Pancreas (tissue), 10 donors: ENCODE measurements around the gene ZFYVE1. TPM values are rescaled to one million over a fixed set of nuclear protein-coding genes. Genes with fewer than 3 reads are reported as not detected.
"Not testable (repeated sequence)": the region's sequence is repeated elsewhere in the genome, so short reads cannot be mapped to it uniquely, and the experiment has no call there.

Source experiments
- ATAC-seq, 4 donors: fragments of 200-7000 bp; cut with Tn5 transposase; one replicate each; pipeline versions ENCODE4 v1.8.0 to v1.9.1; 2020; ENCODE audit warnings: mild to moderate bottlenecking in 4 of 4, moderate library complexity in 4 of 4
- DNase-seq, 6 donors: peaks; one replicate each; pipeline ENCODE4 v3.0.0-alpha.2; 2020
- FAIRE-seq: peaks from 2 replicates; lab custom pipeline; 2012; peaks lifted over from hg19 to GRCh38; lab: Jason Lieb, UNC
- H3K27ac ChIP-seq, 4 donors: fragments of 200-600 bp; sonication (generic); 1 replicate in 3 of 4; 2 replicates in 1 of 4; pipeline versions ENCODE4 v1.5.0 to v1.8.0; 2020
- H3K27me3 ChIP-seq, 4 donors: fragments of 200-600 bp; one replicate each; pipeline ENCODE4 v1.8.0; 2021
- H3K36me3 ChIP-seq, 3 donors: fragments of 200-600 bp; sonication (generic) in 1 of 3; one replicate each; pipeline versions ENCODE4 v1.5.0 to v1.8.0; 2020 to 2021
- H3K4me1 ChIP-seq, 3 donors: fragments of 200-600 bp; one replicate each; pipeline ENCODE4 v1.8.0; 2021
- H3K4me3 ChIP-seq, 4 donors: fragments of 200-600 bp; sonication (generic) in 2 of 4; one replicate each; pipeline versions ENCODE4 v1.5.0 to v1.8.0; 2020 to 2021
- H3K9me3 ChIP-seq, 4 donors: fragments of 200-600 bp; one replicate each; pipeline ENCODE4 v1.8.0; 2021
- CTCF ChIP-seq, 4 donors: fragments of 200-600 bp; sonication (generic) in 3 of 4; IDR thresholded peaks; one replicate each; pipeline versions ENCODE4 v1.5.0 to v1.8.0; 2021; ENCODE audit warnings: antibody characterized with exemption in 4 of 4
- WGBS, 2 donors: extraction: QIAGEN DNeasy Blood & Tissue Kit; methylation state at CpG; one replicate each; pipeline ENCODE4 v1.1.7; 2013; 5-methylcytosine and 5-hydroxymethylcytosine counted together
- intact Hi-C, 3 donors: fragments of 100-400 bp; cut with DNase I; formaldehyde crosslinking; loops; one replicate each; pipeline versions ENCODE4 v1.11.1 to v1.14.2; 2022
- polyA plus RNA-seq, 2 donors: library from polyadenylated mRNA; stranded (reverse); fragments of 200-250 nt; gene quantifications; one replicate each; pipeline ENCODE4 v1.2.3, GENCODE V29; 2013
- total RNA-seq, 6 donors: library from RNA; stranded (reverse); fragmentation: NEBNext Ultra II Directional in 4 of 6; extraction: Animal tissue kit (Norgen Biotek cat#: 25700) in 4 of 6; gene quantifications; one replicate each; pipeline versions ENCODE4 v1.2.1 to v1.2.4, GENCODE V29; 2021 to 2023
- donor health status: healthy with polysubstance abuse.
- donor health status: DM: no; HTN: no; CAD: no; lungs with moderate emphysema.
- donor health status: DM: no; HTN: no; CAD: no.
- donor health status: control.
- donor health status: control.
- donor health status: Bipolar disorder and iron deficiency.
- donor health status: DM: yes; HTN: yes; CAD: no.
- donor health status: DM: no; HTN: no; CAD: no.
- donor health status: DM: no; HTN: no; CAD: no.
- donor health status: DM: yes; HTN: yes; CAD: no.

The ZFYVE1 gene
- total and polyA plus RNA-seq, 8 donors, result 3.1 to 13.8 (median 6.7) TPM

GRCh38 chr14:73014105-73014504, 12.8 kb downstream of the ZFYVE1 start:
- Histone ChIP-seq H3K36me3 (peaks cover 0 to 3% (median 0%) of the 10 kb centered on the region in 3 donors), H3K27me3 (no peaks in the 10 kb centered on the region), H3K4me3 (no peak overlapping the region), H3K27ac (no peak overlapping the region), H3K9me3 (no peaks in the 10 kb centered on the region), H3K4me1 (no peaks in the 10 kb centered on the region)
- intact Hi-C loops, result no loop called here
- 97 to 98% methylated on average over 2 of the region's 2 CpGs for WGBS, 2 donors
- DNase-seq (no peak), ATAC-seq (no peak), FAIRE-seq (no peak)
- TF ChIP-seq CTCF (IDR thresholded peaks at IDR 0.05), result no peak

GRCh38 chr14:73011189-73011588, 15.7 kb downstream of the ZFYVE1 start:
- H3K27me3 ChIP-seq, intact Hi-C loops, H3K9me3 ChIP-seq, DNase-seq, H3K4me1 ChIP-seq, FAIRE-seq, H3K4me3 ChIP-seq, H3K27ac ChIP-seq, ATAC-seq, H3K36me3 ChIP-seq: not testable (repeated sequence)
- 91 to 96% methylated on average over 7 of the region's 7 CpGs for WGBS, 2 donors

- Histone ChIP-seq H3K36me3 (peaks cover 0 to 3% (median 0%) of the 10 kb centered on the region in 3 donors), H3K4me3 (no peak overlapping the region), H3K27ac (no peak overlapping the region), H3K27me3 (no peaks in the 10 kb centered on the region), H3K4me1 (peaks cover 0 to 8% (median 0%) of the 10 kb centered on the region in 3 donors), H3K9me3 (no peaks in the 10 kb centered on the region)
- TF ChIP-seq CTCF (IDR thresholded peaks at IDR 0.05), result no peak
- WGBS, 2 donors, result 79 to 87% methylated on average over 1 of the region's 1 CpG
- DNase-seq, result no peak
- no peak for ATAC-seq
- no peak for FAIRE-seq
- intact Hi-C loops, result no loop called here
These were observed 18.4 kb downstream of the ZFYVE1 start for GRCh38 chr14:73008501-73008900.

- Histone ChIP-seq H3K4me1 (peaks cover 0 to 8% (median 0%) of the 10 kb centered on the region in 3 donors), H3K9me3 (no peaks in the 10 kb centered on the region), H3K36me3 (peaks cover 0 to 3% (median 0%) of the 10 kb centered on the region in 3 donors), H3K4me3 (no peak overlapping the region), H3K27me3 (no peaks in the 10 kb centered on the region), H3K27ac (no peak overlapping the region)
- TF ChIP-seq CTCF (IDR thresholded peaks at IDR 0.05), result no peak
- ATAC-seq (no peak), FAIRE-seq (no peak), DNase-seq (no peak)
- WGBS, 2 donors, result 83 to 84% methylated on average over 5 of the region's 5 CpGs
- intact Hi-C loops, result no loop called here
These were observed 19.1 kb downstream of the ZFYVE1 start for GRCh38 chr14:73007835-73008234.

- WGBS, 2 donors, result 45 to 50% methylated on average over 9 of the region's 9 CpGs
- FAIRE-seq, ATAC-seq, H3K27me3 ChIP-seq, H3K36me3 ChIP-seq, H3K4me3 ChIP-seq, H3K9me3 ChIP-seq, intact Hi-C loops, H3K4me1 ChIP-seq: not testable (repeated sequence)
- DNase-seq, result peak in 1 of 6 donors; percentile 5
- peak overlapping the region in 3 of 4 donors; percentile 25 to 68 (median 54) for H3K27ac ChIP-seq
These were observed 22.3 kb downstream of the ZFYVE1 start for GRCh38 chr14:73004641-73005040.

- Histone ChIP-seq H3K4me3 (no peak overlapping the region), H3K27me3 (no peaks in the 10 kb centered on the region), H3K9me3 (no peaks in the 10 kb centered on the region), H3K27ac (no peak overlapping the region), H3K36me3 (no peaks in the 10 kb centered on the region), H3K4me1 (peaks cover 0 to 8% (median 0%) of the 10 kb centered on the region in 3 donors)
- TF ChIP-seq CTCF (IDR thresholded peaks at IDR 0.05), result no peak
- ATAC-seq (no peak), FAIRE-seq (no peak), DNase-seq (no peak)
- 93 to 94% methylated on average over 6 of the region's 6 CpGs for WGBS, 2 donors
- intact Hi-C loops, result no loop called here
These were observed 23.2 kb downstream of the ZFYVE1 start for GRCh38 chr14:73003681-73004080.
